GDM1 (cell line): ENCODE measurements around the gene PLGRKT.
A peak's percentile ranks its signal among the peaks of the same experiment; 100 is the strongest.
"Not testable (repeated sequence)": the region's sequence is repeated elsewhere in the genome, so short reads cannot be mapped to it uniquely, and the experiment has no call there.

Experiments
- DNase-seq: peaks from one replicate; lab custom pipeline; 2025; lab: John Stamatoyannopoulos, UW

Gene PLGRKT

DNA sequence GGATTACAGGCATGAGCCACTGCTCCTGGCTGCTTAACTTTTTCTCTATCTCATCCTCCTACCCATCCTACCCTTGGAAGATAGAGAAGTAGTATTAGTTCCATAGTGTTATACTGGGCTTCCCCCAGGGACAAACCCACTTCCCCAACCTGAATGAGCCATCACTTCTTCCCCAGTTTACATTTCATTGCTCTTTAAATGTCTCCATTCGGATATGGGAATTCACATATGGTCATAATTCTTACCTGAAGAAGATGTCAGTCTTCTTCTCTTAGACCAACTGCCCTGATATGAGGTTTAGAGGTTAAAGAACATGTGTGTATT is 14.5 kb upstream of the PLGRKT start:
- DNase-seq, result no peak

DNA sequence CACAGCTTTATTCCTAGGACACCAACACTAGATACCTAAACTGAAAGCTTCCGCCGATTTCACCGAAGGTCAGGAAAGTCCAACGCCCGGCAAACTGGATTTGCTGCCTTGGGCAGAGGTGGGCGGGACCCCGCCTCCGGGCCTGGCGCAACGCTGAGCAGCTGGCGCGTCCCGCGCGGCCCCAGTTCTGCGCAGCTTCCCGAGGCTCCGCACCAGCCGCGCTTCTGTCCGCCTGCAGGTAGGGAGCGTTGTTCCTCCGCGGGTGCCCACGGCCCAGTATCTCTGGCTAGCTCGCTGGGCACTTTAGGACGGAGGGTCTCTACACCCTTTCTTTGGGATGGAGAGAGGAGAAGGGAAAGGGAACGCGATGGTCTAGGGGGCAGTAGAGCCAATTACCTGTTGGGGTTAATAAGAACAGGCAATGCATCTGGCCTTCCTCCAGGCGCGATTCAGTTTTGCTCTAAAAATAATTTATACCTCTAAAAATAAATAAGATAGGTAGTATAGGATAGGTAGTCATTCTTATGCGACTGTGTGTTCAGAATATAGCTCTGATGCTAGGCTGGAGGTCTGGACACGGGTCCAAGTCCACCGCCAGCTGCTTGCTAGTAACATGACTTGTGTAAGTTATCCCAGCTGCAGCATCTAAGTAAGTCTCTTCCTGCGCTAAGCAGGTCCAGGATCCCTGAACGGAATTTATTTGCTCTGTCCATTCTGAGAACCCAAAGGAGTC is 12.8 kb upstream of the PLGRKT start, which contains the start of gene CD274:
Gene CD274 (plus strand): TSS at position 184 of the 733 bp plus-strand sequence. CDS start 5,572 bp downstream, outside the sequence.
- DNase-seq, result peak; percentile 73

DNA sequence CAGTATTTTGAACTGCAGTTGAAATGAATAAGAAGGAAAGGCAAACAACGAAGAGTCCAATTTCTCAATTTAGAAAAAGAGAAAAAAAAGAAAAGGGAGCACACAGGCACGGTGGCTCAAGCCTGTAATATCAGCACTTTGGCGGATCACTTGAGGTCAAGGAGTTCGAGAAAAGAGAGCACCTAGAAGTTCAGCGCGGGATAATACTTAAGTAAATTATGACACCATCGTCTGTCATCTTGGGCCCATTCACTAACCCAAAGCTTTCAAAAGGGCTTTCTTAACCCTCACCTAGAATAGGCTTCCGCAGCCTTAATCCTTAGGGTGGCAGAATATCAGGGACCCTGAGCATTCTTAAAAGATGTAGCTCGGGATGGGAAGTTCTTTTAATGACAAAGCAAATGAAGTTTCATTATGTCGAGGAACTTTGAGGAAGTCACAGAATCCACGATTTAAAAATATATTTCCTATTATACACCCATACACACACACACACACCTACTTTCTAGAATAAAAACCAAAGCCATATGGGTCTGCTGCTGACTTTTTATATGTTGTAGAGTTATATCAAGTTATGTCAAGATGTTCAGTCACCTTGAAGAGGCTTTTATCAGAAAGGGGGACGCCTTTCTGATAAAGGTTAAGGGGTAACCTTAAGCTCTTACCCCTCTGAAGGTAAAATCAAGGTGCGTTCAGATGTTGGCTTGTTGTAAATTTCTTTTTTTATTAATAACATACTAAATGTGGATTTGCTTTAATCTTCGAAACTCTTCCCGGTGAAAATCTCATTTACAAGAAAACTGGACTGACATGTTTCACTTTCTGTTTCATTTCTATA is 12.0 kb upstream of the PLGRKT start:
- DNase-seq, result no peak

DNA sequence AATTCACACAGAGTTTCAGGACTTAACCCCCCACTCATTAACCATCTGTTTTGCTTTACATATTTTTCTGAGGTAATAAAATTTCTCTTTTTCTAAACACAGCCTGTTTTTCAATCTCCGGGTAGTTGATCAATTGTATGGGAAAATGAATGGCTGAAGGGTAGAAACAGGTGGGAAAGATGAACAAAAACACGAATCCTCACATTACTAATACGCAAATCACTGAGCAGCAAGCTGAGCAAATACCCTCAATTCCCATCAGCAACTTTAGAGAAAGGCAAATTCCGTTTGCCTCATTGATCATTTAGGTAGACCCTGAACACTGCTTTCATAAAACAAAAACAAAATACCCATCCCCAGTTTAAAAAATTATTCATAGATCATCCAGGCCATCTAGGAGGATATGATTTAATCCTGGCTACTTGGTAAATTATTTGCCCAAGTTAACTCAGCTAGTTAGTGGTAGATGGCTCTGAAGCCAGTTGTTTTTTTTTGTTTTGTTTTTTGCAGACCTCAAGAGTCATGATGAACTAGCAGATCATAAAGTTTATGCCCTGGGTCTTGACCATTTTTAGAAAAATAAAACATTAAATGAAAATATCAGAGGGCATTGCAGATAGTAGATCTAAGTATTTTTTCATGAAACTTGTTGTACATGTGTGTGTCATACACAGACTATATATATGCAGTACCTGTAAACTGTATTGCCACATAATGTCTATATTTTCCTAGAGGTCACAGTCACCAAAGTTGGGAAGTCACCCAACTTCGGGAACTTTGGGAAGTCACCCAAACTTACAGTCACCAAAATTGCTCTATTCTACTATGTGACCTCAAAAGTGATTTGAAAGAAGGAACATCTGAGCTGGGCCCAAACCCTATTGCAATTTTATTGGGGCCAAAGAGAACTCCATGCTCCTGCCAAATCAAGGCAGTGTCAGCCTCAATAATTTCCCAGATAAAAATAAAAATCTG is 11.0 kb upstream of the PLGRKT start:
- DNase-seq, result no peak

DNA sequence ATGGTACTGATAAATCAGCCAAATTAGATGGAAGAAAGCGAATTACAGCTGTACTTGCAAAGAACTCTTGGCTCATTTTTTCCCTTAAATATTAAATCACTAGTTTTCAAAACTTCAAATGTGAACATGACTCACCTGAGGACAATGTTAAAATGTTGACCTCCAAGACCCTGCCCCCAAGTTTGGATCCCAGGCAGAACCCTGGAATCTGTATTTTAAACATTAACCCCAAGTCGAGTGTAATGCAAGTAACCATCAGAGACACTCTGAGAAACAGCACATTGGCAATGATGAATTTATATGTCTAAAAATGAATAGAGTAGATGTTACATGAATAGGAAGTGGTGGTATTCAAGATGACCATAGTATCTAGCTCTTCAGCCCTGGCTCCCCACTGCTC is 10.3 kb upstream of the PLGRKT start:
- no peak for DNase-seq

DNA sequence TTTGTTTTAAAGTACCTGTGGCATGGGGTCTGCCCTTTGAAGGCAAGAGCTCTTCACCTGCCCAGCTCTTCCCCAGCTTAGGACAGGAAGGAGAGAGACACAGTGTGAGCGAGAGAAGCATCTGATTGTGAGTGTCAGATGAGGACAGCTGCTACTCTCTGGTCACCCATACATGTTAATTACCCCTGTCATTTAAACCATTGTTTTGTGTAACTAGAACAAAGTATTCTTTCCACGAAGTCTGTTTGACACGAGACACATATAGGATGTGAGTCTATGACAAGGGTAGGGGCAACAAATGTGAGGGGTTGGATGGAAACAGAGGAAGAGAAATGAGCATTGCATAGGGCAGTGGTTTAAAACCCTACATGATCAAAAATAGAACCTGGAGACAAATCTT is 9.6 kb upstream of the PLGRKT start:
- DNase-seq, result no peak

DNA sequence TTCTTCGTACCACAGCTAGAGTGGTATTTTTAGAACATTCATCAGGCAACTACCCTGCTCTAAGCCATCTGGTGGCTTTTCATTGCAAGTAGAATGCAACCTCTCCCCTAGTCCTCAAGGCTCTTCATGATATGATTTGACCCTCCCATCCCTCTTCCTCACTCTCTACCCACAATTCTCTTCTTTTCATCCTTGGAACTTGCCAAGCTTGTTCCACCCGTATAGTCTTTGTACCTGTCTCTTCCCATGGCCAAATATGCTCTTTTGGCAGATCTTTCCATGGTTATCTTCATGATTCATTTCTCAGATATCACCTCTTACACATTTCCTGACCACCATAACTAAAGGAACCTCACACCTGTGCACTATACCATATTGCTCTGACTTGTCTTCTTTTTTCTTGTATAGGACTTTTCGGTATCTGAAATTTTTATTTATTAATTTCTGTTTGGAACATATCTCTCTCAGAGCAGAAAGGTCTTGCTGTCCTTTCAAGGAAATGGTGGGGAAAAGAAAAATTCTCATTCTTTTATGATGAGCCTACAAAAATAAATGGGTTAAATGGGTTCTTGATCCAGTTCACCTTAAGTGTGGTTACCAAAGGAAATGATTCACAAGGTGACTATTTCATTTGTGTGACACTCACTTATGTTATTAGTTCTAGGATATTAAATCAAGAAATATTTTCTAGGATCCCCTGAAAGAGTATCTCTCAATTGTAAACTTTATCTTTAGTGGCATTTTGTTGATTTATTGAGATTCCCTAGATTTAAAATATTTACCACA is 8.9 kb upstream of the PLGRKT start:
- no peak for DNase-seq

DNA sequence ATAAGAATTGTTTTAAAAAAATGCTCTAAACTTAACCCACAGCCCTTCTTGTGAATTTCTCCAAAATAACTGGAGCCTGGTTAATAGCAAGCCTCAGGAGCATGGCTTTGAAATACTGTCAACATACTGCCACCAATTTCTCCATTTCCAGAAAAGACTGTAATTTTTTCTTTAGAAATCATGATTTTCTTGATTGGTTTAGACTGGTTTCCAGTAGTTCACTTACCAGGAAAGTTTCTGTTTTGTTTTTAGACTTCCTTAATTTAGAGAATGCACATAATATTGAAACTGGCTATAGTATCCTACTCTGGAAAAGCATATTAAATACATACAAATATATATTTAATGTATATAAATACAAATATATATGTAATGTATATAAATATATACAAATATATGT is 8.2 kb upstream of the PLGRKT start:
- DNase-seq, result no peak

DNA sequence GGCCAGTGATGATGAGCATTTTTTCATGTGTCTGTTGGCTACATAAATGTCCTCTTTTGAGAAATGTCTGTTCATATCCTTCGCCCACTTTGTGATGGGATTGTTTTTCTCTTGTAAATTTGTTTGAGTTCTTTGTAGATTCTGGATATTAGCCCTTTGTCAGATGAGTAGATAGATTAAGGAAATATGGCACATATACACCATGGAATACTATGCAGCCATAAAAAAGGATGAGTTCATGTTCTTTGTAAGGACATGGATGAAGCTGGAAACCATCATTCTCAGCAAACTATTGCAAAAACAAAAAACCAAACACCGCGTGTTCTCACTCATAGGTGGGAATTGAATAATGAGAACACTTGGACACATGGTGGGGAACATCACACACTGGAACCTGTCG is 7.4 kb upstream of the PLGRKT start:
- DNase-seq, result not testable (repeated sequence)

DNA sequence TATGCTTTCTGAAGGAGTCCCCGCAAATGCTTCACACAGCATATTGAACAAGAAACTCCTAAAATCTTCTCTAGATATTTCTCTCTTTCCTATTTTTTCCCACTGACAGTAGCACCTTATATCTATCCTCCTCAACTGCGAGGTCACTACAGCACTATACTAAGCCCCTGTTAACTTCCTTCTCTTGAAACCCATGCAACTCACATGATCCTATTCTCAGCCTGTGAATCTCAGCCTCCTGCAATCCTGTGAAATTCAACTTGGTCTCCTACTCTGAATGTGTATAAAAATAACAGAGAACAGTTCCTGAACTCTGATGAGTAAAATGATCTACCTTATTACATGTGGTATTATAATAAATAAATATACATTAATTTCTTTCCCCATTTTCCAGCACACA is 6.1 kb upstream of the PLGRKT start:
- no peak for DNase-seq

DNA sequence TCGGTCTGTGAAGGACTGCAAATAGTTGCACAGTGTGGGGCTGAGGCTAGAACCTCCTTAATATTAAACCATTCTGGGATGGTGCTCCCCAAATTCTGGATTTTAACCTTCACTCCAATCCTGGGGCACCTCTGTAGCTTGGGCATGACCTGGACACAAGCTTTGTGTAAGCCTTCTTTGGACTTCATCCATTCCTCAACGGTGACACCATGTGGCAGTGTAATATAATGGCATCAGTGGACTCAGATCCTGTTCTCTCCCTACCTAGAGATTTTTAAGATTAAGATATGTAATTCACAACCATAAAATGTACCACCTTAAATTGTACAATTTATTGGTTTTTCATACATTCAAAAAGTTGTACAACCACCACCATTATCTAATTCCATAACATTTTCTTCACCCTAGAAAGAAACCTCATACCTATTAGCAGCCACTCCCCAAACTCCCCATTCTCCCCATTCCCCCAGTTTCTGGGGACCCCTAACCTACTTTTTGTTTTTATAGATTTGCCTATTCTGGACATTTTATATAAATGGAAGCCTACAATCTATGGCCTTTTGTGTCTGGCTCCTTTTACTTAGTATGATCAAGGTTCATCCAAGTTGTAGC is 4.8 kb upstream of the PLGRKT start:
- DNase-seq, result no peak

DNA sequence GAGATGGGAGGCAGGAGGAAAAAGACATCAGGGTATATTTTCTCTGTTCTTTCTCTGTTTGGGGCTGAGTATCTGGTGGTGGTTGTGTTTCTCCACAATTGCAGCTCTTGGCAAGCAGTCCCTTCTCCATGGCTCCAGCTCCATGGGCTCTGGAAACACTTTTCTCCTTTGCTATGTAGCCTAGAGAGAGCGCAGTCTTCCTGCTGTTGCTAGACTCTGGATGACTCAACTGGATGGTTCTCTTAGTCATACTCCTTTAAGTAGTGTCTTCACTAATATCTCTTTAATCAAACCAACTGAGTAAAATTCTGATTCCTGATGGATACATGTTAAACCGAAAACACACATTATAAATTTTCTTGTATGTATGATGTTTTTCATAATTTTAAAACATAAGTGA is 3.3 kb upstream of the PLGRKT start:
- no peak for DNase-seq

DNA sequence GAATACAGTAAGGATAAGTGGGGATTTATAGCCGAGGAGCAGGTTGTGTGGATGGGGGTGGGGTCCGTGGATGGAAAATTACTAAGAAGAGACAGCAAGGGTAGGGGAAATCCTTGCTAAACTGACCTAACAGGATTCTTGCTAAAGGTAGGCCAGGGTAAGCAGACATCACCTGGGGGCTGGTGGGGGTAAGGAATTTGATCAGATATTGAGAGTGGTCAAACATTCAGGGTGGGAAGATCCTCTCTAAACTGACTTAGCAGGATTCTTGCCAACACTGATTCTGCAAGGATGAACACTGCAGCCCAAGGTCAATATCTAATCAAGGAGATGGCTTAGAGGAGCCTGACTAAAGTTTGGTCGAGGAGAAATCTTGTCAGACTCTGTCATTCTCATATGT is 2.7 kb upstream of the PLGRKT start:
- DNase-seq, result no peak

DNA sequence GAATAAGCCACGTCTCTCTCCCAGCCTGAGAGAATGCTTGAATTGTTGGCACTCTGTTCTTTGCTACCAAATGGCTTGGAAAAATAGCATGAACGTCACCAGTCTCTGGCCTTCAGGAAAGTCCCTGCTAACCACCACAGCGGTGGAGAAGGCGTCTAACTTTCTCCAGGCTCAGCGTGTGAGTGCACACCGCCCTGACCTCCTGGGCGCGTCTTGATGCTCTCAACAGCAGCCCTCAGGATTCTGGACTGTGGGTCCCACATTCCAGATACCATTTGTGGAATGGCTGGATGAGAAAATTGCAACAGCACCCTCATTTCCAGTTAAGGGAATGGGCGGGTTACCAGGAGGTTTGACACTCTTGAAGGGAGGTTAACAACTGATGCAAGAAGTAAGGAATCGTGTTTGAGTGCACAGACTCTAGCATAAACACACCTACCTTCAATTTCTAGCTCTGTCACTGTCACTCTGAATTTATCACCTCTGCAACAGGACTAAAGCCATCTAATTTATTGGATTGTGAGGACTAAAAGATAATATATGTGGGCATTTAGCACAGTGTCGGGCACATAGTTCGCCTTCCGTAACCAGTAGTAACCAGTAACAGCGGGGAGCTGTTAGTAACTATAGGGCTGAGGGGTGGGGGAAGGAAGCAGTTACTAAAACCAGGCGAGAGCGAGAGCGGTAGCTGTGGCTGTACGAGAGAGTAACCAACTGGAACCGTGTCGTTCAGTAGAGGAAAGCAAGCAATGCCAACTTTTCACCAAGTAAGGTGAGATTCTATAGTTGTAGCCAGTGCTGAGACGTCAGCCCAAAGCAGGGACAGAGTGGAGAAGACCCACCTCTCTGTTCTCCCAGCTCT is 807 bp upstream of the PLGRKT start:
- DNase-seq, result no peak

DNA sequence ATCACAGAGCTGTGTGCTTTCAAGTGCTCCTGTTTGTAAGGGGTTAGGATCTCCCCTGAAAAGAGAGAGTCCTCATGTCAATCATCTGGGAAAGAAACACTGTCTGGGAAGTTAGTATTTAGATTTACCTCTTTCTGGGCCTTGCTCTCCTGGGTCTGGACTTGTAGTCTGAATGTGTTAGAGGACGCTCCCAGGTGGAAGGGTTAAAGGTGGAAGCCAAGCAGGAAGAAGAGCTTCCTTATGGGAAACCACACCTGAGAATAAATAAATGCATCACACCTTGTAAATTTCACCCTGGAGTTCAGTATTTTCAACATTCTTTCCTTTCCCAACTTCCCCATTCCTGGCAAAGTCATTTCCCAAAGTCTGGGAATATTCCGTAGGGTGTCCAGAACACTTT is 1.3 kb downstream of the PLGRKT start:
- DNase-seq, result no peak

DNA sequence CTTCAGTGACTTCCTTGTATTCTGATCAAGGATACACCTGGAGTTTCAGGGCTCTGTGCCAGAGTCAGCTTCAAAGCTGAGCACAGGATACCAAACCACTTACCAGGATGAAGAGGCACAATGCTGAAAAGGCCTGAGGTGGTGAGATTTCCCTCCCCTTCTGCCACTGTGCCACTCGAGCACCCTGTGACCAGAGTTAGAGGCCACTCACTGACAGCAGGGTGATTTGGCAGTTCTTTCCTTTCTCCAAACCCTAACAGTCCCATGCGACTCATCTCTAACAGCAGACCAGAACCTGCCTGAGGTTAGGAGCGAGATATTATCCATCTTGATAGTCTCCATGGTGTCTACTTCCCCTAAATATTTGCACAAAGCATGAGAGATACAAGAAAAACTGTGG is 1.8 kb downstream of the PLGRKT start:
- DNase-seq, result no peak

DNA sequence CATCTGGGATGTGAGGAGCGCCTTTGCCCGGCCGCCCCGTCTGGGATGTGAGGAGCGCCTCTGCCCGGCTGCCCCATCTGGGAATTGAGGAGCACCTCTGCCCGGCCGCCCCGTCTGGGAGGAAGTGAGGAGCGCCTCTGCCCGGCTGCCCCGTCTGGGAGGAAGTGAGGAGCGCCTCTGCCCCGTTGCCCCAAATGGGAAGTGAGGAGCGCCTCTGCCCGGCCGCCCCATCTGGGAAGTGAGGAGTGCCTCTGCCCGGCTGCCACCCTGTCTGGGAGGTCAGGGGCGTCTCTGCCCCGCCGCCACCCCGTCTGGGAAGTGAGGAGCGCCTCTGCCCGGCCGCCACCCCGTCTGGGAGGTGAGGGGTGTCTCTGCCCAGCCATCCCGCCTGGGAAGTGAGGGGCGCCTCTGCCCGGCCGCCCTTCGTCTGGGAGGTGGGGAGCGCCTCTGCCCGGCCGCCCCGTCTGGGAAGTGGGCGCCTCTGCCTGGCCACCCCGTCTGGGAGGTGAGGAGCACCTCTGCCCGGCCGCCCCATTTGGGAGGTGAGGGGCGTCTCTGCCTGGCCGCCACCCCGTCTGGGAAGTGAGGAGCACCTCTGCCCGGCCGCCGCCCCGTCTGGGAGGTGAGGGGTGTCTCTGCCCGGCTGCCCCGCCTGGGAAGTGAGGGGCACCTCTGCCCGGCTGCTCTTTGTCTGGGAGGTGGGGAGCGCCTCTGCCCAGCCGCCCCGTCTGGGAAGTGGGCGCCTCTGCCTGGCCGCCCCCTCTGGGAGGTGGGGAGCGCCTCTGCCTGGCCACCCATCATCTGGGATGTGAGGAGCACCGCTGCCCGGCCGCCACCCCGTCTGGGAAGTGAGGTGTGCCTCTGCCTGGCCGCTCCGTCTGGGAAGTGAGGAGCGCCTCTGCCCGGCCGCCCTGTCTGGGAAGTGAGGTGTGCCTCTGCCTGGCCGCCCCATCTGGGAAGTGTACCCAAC is 3.6 kb downstream of the PLGRKT start:
- DNase-seq, result not testable (repeated sequence)

DNA sequence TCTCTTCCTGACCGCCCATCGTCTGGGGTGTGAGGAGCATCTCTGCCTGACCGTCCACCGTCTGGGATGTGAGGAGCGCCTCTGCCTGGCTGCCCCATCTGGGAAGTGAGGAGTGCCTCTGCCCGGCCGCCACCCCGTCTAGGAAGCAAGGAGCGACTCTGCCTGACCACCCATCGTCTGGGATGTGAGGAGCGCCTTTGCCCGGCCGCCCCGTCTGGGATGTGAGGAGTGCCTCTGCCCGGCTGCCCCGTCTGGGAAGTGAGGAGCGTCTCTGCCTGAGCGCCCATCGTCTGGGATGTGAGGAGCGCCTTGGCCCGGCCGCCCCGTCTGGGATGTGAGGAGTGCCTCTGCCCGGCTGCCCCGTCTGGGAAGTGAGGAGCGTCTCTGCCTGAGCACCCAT is 4.4 kb downstream of the PLGRKT start:
- not testable (repeated sequence) for DNase-seq

DNA sequence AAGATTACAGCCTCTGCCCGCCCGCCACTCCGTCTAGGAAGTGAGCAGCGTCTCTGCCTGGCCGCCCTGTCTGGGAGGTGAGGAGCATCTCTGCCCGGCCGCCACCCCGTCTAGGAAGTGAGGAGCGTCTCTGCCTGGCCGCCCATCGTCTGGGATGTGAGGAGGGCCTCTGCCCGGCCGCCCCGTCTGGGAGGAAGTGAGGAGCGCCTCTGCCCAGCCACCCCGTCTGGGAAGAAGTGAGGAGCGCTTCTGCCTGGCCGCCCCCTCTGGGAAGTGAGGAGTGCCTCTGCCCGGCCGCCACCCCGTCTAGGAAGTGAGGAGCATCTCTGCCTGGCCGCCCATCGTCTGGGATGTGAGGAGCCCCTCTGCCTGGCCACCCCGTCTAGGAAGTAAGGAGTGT is 4.8 kb downstream of the PLGRKT start:
- DNase-seq, result not testable (repeated sequence)
